ENCODE data around the gene RGS12. TPM values are rescaled to one million over a fixed set of nuclear protein-coding genes. Genes with fewer than 3 reads are reported as not detected.
A peak's percentile ranks its signal among the peaks of the same experiment; 100 is the strongest.

The RGS12 gene
- total and polyA plus RNA-seq, 2 of the 13 experiments (the other 11 are each of a cell fraction or from before 2014, with no cell fraction given) = 21.0 to 27.7 TPM

GRCh38 chr4:3293401-3294391, 875 bp downstream of the RGS12 start (continued):
- TF ChIP-seq ETS1 (CRISPR knock-in tag; IDR thresholded peaks at IDR 0.05) = no peak
- TF ChIP-seq PBX2 (CRISPR knock-in tag; IDR thresholded peaks at IDR 0.05) = no peak
- no peak for TF ChIP-seq ZNF136 (CRISPR knock-in tag; IDR thresholded peaks at IDR 0.05; ENCODE audit: low read depth)
- no peak for TF ChIP-seq ZBTB3 (CRISPR knock-in tag; IDR thresholded peaks at IDR 0.05; ENCODE audit: borderline replicate concordance, low read depth)
- no peak for TF ChIP-seq ZNF513 (CRISPR knock-in tag; conservative IDR thresholded peaks at IDR 0.05)
- no peak for TF ChIP-seq ZBTB46 (CRISPR knock-in tag; IDR thresholded peaks at IDR 0.05; ENCODE audit: borderline replicate concordance)
- no peak for TF ChIP-seq SOX6 (IDR thresholded peaks at IDR 0.05)
- 0 out of 2 replicates have a peak, but pooled peaks have one; percentile 11 for TF ChIP-seq SOX6 (CRISPR knock-in tag; IDR thresholded peaks at IDR 0.05)
- peak; percentile 56; the same call in 1 of the 2 replicates for TF ChIP-seq ZSCAN21 (CRISPR knock-in tag; IDR thresholded peaks at IDR 0.05; ENCODE audit: borderline replicate concordance)
- TF ChIP-seq CSRNP1 (CRISPR knock-in tag; IDR thresholded peaks at IDR 0.05) = no peak; the same call in 1 of the 2 replicates
- no peak for TF ChIP-seq KDM6A (CRISPR knock-in tag; IDR thresholded peaks at IDR 0.05; ENCODE audit: low read depth)
- TF ChIP-seq ZNF225 (CRISPR knock-in tag; IDR thresholded peaks at IDR 0.05) = no peak
- no peak for TF ChIP-seq ZNF577 (CRISPR knock-in tag; IDR thresholded peaks at IDR 0.05; ENCODE audit: borderline replicate concordance, low read depth)
- no peak for TF ChIP-seq ZNF564 (CRISPR knock-in tag; IDR thresholded peaks at IDR 0.05)
- TF ChIP-seq EP300 (IDR thresholded peaks at IDR 0.05; ENCODE audit: low read depth in 2 of 2, low read length in 2 of 2) = no peak
- no peak for TF ChIP-seq EP300 (CRISPR knock-in tag; IDR thresholded peaks at IDR 0.05; ENCODE audit: borderline replicate concordance)
- TF ChIP-seq ZFP41 (CRISPR knock-in tag; IDR thresholded peaks at IDR 0.05; ENCODE audit: borderline replicate concordance) = no peak
- TF ChIP-seq ZFX (CRISPR knock-in tag; IDR thresholded peaks at IDR 0.05; ENCODE audit: low read depth) = no peak; the same call in none of the 2 replicates
- TF ChIP-seq ZNF552 (CRISPR knock-in tag; IDR thresholded peaks at IDR 0.05; ENCODE audit: borderline replicate concordance) = no peak
- TF ChIP-seq ZKSCAN1 (IDR thresholded peaks at IDR 0.05; ENCODE audit: low read length) = no peak
- TF ChIP-seq PLRG1 (conservative IDR thresholded peaks at IDR 0.05) = no peak

Measured in HepG2 (cell line).